Epithelial cell of esophagus (primary cell): ENCODE data around the gene FAM171A1.

Source experiments
- DNase-seq: peaks from one replicate; pipeline ENCODE4 v3.0.0; 2010; ENCODE audit warnings: low read depth
- H3K4me3 ChIP-seq: 2 replicates; pipeline ENCODE4 v1.5.1; 2011; ENCODE audit warnings: mild to moderate bottlenecking, low read length, control low read depth
- CTCF ChIP-seq: IDR thresholded peaks from 2 replicates; pipeline ENCODE4 v1.5.1; 2011; ENCODE audit warnings: low read depth, mild to moderate bottlenecking, low read length, control low read depth, inconsistent platforms; ENCODE audit not compliant: insufficient read depth; ENCODE audit errors: missing control alignments

Gene FAM171A1

DNA sequence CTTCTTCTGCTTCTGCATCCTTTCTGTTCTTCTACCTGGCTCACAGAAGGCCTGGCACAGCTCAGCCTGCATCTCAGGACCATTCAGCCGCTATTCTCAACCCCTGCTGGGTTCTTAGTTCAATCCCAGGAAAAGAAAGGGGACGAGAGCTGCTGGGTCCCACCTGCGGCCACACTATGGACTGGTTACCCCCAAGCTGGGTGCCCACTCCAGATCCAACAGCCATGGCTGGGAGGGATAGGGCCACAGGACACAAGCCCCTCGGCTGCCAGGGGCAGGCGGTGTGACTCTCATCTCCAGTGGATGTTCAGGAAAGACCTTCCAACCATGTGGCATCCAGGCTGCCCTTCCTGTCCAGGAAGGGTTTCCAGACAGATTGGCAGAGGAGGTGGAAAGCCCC lies 105.0 kb downstream of the FAM171A1 start:
- H3K4me3 ChIP-seq = no peak overlapping the region
- TF ChIP-seq CTCF = no peak
- no peak for DNase-seq

DNA sequence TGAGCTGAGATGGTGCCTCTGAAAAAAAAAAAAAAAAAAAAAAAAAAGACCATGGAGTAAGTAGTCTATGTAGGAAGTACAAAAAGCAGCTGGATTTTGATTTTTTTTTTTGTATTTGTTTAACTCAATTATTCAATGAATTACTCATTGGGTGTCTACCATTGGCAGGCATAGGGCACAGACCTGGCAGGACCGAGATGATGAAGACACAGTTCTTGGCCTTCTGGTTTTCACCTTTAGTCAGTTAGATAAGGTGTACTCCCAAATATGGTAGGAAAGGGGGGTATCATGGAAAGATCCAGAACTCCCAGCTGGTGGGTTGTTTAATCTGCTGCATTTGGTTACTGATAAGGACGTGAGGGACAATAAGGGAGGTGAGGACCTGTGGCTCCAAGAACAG lies 105.5 kb downstream of the FAM171A1 start:
- DNase-seq = no peak
- H3K4me3 ChIP-seq = no peak overlapping the region
- TF ChIP-seq CTCF = no peak

DNA sequence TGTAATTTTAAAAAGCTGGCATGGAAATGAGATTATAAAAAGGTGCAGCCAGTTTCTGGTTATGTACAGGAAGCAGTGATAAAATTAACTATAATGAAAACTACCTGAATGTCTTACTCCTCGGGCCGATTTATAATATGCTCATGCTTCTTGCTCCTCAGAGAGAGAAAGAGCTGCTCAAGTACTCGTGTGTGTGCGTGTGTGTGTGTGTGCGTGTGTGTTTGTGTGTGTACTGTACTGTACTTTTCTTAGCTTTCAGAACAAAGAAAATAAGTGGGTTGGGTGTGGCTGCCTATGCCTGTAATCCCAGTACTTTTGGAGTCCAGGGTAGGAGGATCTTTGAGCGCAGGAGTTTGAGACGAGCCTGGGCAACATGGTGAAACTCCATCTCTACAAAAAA lies 106.0 kb downstream of the FAM171A1 start:
- TF ChIP-seq CTCF = no peak
- DNase-seq = no peak
- no peak overlapping the region for H3K4me3 ChIP-seq

DNA sequence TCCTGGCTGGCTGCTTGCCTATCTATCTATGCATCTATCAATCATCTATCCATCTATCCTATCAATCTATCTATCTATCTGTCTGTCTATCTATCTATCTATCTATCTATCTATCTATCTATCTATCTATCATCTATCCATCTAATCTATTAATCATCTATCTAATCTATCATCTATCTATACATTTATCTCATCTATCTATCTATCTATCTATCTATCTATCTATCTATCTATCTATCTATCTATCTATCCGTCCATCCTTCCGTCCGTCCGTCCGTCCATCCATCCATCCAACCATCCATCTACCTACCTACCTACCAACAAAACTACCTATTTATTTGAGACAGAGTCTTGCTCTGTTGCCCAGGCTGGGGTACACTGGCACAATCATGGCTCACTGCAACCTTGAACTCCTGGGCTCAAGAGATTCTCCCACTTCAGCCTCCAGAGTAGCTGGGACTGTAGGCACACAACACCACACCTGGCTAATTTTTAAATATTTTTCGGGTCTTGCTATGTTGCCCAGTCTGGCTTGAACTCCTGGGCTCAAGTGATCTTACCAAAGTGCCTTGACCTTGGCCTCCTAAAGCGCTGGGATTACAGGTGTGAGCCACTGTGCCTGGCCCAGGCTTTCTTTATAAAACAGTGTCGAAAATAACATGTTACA lies 107.3 kb downstream of the FAM171A1 start:
- no peak for DNase-seq
- no peak for TF ChIP-seq CTCF
- no peak overlapping the region for H3K4me3 ChIP-seq

DNA sequence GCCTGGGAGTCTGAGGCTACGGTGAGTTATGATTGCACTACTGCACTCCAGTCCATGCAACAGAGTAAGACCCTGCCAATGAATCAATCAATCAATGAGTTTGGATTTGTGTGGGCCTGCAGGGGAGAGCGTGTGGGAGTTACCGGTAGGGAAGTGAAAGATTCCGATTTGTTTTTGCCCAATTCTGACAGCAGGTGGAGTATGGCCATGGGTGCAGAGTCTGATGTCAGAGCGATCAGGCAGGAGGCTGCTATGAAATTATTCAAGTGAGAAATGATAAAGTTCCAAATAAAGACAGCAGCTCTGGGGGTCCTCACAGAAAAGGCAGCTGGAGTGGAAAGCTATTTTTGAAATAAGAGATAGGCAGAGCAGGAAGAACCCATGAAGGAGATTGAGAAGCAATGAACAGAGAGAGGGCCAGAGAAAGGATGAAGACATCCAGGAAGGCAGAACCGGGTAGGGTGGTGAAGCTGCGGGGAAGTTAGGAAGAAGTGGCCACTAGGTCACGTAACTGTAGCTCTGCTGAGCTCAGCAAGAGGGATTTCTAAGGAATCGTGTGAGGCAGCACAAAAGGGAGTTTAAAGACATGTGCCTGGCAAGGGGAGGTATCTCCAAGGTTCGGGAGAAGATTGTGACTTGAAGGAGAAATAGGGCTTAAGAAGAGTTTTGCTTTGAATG lies 108.9 kb downstream of the FAM171A1 start:
- H3K4me3 ChIP-seq = no peak overlapping the region
- TF ChIP-seq CTCF = peak; percentile 33
- DNase-seq = peak; percentile 18

- no peak overlapping the region for H3K4me3 ChIP-seq
- DNase-seq = no peak
- no peak for TF ChIP-seq CTCF
Measured at GRCh38 chr10:15259136-15259535, 112.0 kb downstream of the FAM171A1 start.

DNA sequence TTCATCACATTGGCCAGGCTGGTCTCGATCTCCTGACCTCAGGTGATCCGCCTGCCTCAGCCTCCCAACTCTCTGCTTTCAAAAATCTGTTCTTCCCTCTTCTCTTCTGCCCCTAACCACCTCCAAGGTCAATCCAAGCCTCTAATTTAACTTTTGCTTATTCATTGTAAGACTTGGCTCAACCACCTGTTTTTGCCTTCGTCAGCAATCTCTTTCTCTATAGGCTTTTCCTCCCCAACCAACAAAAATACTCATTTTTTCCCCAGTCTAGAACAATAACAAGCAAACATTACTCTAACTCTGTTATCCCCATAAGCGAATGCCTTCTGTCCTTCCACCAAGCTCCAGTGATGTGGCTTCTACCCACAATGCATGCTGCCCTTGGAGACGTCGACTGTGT lies 112.8 kb downstream of the FAM171A1 start:
- H3K4me3 ChIP-seq = no peak overlapping the region
- no peak for DNase-seq

More for the DNA sequence above, 112.8 kb downstream of the FAM171A1 start:
- TF ChIP-seq CTCF = no peak
